IMR-90 (cell line): ENCODE results near the gene CHD9. TPM values are rescaled to one million over a fixed set of nuclear protein-coding genes. Genes with fewer than 3 reads are reported as not detected.

Experiments
- ATAC-seq: fragments of 200-7000 bp; cut with Tn5 transposase; 2 replicates; pipeline ENCODE4 v1.9.1; 2020; ENCODE audit warnings: low read depth, mild to moderate bottlenecking, moderate library complexity
- BruUV-seq: library from RNA; stranded (reverse); fragments of 400-500 nt; replicated peaks from 2 replicates; lab custom pipeline; 2021; lab: Mats Ljungman, UMichigan
- CTCF ChIA-PET: fragments of 300-600 bp; formaldehyde crosslinking; extraction: SDS; loops from one replicate; lab custom pipeline; 2021; ENCODE audit warnings: antibody characterized with exemption; lab: Yijun Ruan, JAX
- POLR2A ChIA-PET: fragments of 300-600 bp; sonication (Branson Sonifier 250); formaldehyde crosslinking; loops from one replicate; lab custom pipeline; 2022; ENCODE audit warnings: antibody characterized with exemption; ENCODE audit not compliant: unreplicated experiment; lab: Charles Lee
- DNase-seq: peaks from one replicate; pipeline ENCODE4 v3.0.0; 2013
- H2AFZ ChIP-seq: replicated peaks from 2 replicates; pipeline ENCODE3; 2013; ENCODE audit warnings: low read length, mild to moderate bottlenecking; ENCODE audit not compliant: poor library complexity
- H2AK5ac ChIP-seq: 2 replicates; pipeline ENCODE4 v1.6.1; 2013; ENCODE audit warnings: low read depth, low read length, inconsistent platforms
- H2AK9ac ChIP-seq: replicated peaks from 2 replicates; pipeline ENCODE3; 2013; ENCODE audit warnings: mild to moderate bottlenecking, low read depth, low read length, moderate library complexity; ENCODE audit not compliant: poor library complexity
- H2BK120ac ChIP-seq: 2 replicates; pipeline ENCODE4 v1.6.1; 2013; ENCODE audit warnings: low read depth, low read length, inconsistent platforms
- H2BK15ac ChIP-seq: 3 replicates; pipeline ENCODE4 v1.6.1; 2013; ENCODE audit warnings: low read depth, low read length, inconsistent platforms
- H2BK20ac ChIP-seq: 2 replicates; pipeline ENCODE4 v1.6.1; 2013; ENCODE audit warnings: low read depth, mild to moderate bottlenecking, inconsistent platforms, low read length, moderate library complexity
- H2BK5ac ChIP-seq: 2 replicates; pipeline ENCODE4 v1.6.1; 2013; ENCODE audit warnings: mild to moderate bottlenecking, low read depth, low read length, inconsistent platforms; ENCODE audit not compliant: poor library complexity, severe bottlenecking
- H3K14ac ChIP-seq: replicated peaks from 2 replicates; pipeline ENCODE4 v1.6.1; 2013; ENCODE audit warnings: low read depth, low read length, inconsistent platforms
- H3K18ac ChIP-seq: 2 replicates; pipeline ENCODE4 v1.6.1; 2013; ENCODE audit warnings: low read depth, low read length, control low read depth
- H3K23ac ChIP-seq: 2 replicates; pipeline ENCODE4 v1.6.1; 2013; ENCODE audit warnings: low read depth, low read length, inconsistent platforms
- H3K27ac ChIP-seq: 2 replicates; pipeline ENCODE4 v1.5.1; 2013; ENCODE audit warnings: mild to moderate bottlenecking, control low read depth, low read length; ENCODE audit not compliant: insufficient read depth
- H3K27me3 ChIP-seq: 2 replicates; pipeline ENCODE4 v1.6.1; 2013; ENCODE audit warnings: low read length; ENCODE audit not compliant: control insufficient read depth, insufficient read depth
- H3K36me3 ChIP-seq: 2 replicates; pipeline ENCODE4 v1.6.1; 2013; ENCODE audit warnings: low read length, mixed read lengths; ENCODE audit not compliant: control insufficient read depth, insufficient read depth
- H3K4ac ChIP-seq: 2 replicates; pipeline ENCODE4 v1.6.1; 2013; ENCODE audit warnings: low read depth, low read length, inconsistent platforms
- H3K4me1 ChIP-seq: 2 replicates; pipeline ENCODE4 v1.6.1; 2013; ENCODE audit warnings: low read length, mixed read lengths; ENCODE audit not compliant: control insufficient read depth, insufficient read depth
- H3K4me2 ChIP-seq: 2 replicates; pipeline ENCODE4 v1.6.1; 2013; ENCODE audit warnings: low read depth, mild to moderate bottlenecking, control low read depth, low read length, moderate library complexity
- H3K4me3 ChIP-seq: 2 replicates; pipeline ENCODE4 v1.5.1; 2013; ENCODE audit warnings: low read depth, mild to moderate bottlenecking, control low read depth, low read length, moderate library complexity; ENCODE audit not compliant: insufficient read depth
- H3K56ac ChIP-seq: 2 replicates; pipeline ENCODE4 v1.6.1; 2013; ENCODE audit warnings: low read length, inconsistent platforms; ENCODE audit not compliant: insufficient read depth; ENCODE audit errors: extremely low read depth
- H3K79me1 ChIP-seq, 2 experiments: 2 replicates each; pipeline ENCODE4 v1.6.1; 2013; ENCODE audit warnings: low read length in 2 of 2, inconsistent platforms in 1 of 2, low read depth in 1 of 2
- H3K9ac ChIP-seq: 2 replicates; pipeline ENCODE4 v1.6.1; 2013; ENCODE audit warnings: low read depth, low read length, control low read depth
- H3K9me1 ChIP-seq: 2 replicates; pipeline ENCODE4 v1.6.1; 2013; ENCODE audit warnings: low read length, inconsistent platforms; ENCODE audit not compliant: insufficient read depth
- H3K9me3 ChIP-seq: 2 replicates; pipeline ENCODE4 v1.6.1; 2013; ENCODE audit warnings: low read length; ENCODE audit not compliant: control insufficient read depth, insufficient read depth
- H4K20me1 ChIP-seq: 2 replicates; pipeline ENCODE4 v1.6.1; 2013; ENCODE audit warnings: low read length, inconsistent platforms; ENCODE audit not compliant: insufficient read depth
- H4K5ac ChIP-seq: 2 replicates; pipeline ENCODE4 v1.6.1; 2013; ENCODE audit warnings: mild to moderate bottlenecking, low read depth, low read length, control low read depth
- H4K8ac ChIP-seq, 2 experiments: 2 replicates each; pipeline ENCODE4 v1.6.1; 2013; ENCODE audit warnings: low read depth in 2 of 2, low read length in 2 of 2, control low read depth in 1 of 2, inconsistent platforms in 1 of 2
- H4K91ac ChIP-seq: 2 replicates; pipeline ENCODE4 v1.6.1; 2013; ENCODE audit warnings: low read depth, low read length, inconsistent platforms; ENCODE audit not compliant: insufficient read depth
- BHLHE40 ChIP-seq: fragments of 150-350 bp; IDR thresholded peaks from 2 replicates; pipeline ENCODE4 v1.6.1; 2016; ENCODE audit warnings: mild to moderate bottlenecking, low read depth, low read length
- CEBPB ChIP-seq: IDR thresholded peaks from 2 replicates; pipeline ENCODE4 v1.6.1; 2012; ENCODE audit warnings: low read depth, low read length, improper control_type of control experiment
- CHD1 ChIP-seq: IDR thresholded peaks from 2 replicates; pipeline ENCODE4 v1.6.1; 2012; ENCODE audit warnings: low read depth, low read length, improper control_type of control experiment
- CTCF ChIP-seq: conservative IDR thresholded peaks from 2 replicates; pipeline ENCODE4 v1.5.1; 2012; ENCODE audit warnings: mild to moderate bottlenecking, low read depth, low read length, improper control_type of control experiment
- FOS ChIP-seq: fragments of 150-350 bp; IDR thresholded peaks from 2 replicates; pipeline ENCODE4 v1.6.1; 2016; ENCODE audit warnings: low read depth, low read length
- MAFK ChIP-seq: IDR thresholded peaks from 2 replicates; pipeline ENCODE4 v1.6.1; 2012; ENCODE audit warnings: low read depth, low read length, improper control_type of control experiment
- MAZ ChIP-seq: IDR thresholded peaks from 2 replicates; pipeline ENCODE4 v1.6.1; 2012; ENCODE audit warnings: low read depth, mild to moderate bottlenecking, low read length, improper control_type of control experiment, moderate library complexity, borderline replicate concordance
- MXI1 ChIP-seq: IDR thresholded peaks from 2 replicates; pipeline ENCODE4 v1.6.1; 2012; ENCODE audit warnings: low read depth, mild to moderate bottlenecking, low read length, moderate library complexity, borderline replicate concordance
- NFE2L2 ChIP-seq: fragments of 150-350 bp; IDR thresholded peaks from 2 replicates; pipeline ENCODE4 v1.6.1; 2016; ENCODE audit warnings: low read depth, mild to moderate bottlenecking, low read length
- POLR2A ChIP-seq: IDR thresholded peaks from 2 replicates; pipeline ENCODE4 v1.6.1; 2012; ENCODE audit warnings: mild to moderate bottlenecking, low read depth, low read length
- RAD21 ChIP-seq: IDR thresholded peaks from 2 replicates; pipeline ENCODE4 v1.6.1; 2012; ENCODE audit warnings: low read length, improper control_type of control experiment
- RCOR1 ChIP-seq: IDR thresholded peaks from 2 replicates; pipeline ENCODE4 v1.6.1; 2012; ENCODE audit warnings: mild to moderate bottlenecking, low read length, improper control_type of control experiment; ENCODE audit not compliant: insufficient replicate concordance
- RFX5 ChIP-seq: IDR thresholded peaks from 2 replicates; pipeline ENCODE4 v1.8.0; 2012; ENCODE audit warnings: low read depth, mild to moderate bottlenecking, low read length, moderate library complexity
- SMC3 ChIP-seq: fragments of 150-350 bp; IDR thresholded peaks from 2 replicates; pipeline ENCODE4 v1.6.1; 2016; ENCODE audit warnings: low read depth, mild to moderate bottlenecking, antibody characterized with exemption, low read length, moderate library complexity
- dilution Hi-C: fragments of 300-500 bp; cut with HindIII; formaldehyde crosslinking; loops from one replicate; pipeline ENCODE4 v1.14.3; 2018; ENCODE audit warnings: low sequenced_read_pairs; ENCODE audit not compliant: unreplicated experiment
- in situ Hi-C: fragments of 300-500 bp; cut with MboI; formaldehyde crosslinking; loops from 3 replicates; pipeline ENCODE4 v1.14.3; 2019; ENCODE audit warnings: low sequenced_read_pairs, inconsistent platforms, mixed read lengths
- intact Hi-C: fragments of 100-400 bp; cut with micrococcal nuclease; formaldehyde crosslinking; loops from 2 replicates; pipeline ENCODE4 v1.10.0; 2022
- polyA plus RNA-seq, 3 experiments: library from polyadenylated mRNA; depleted of rRNA; stranded (reverse); fragments of >200 nt; gene quantifications; 2 replicates each; pipeline ENCODE4 v1.2.3, GENCODE V29; 2012; ENCODE audit warnings: low replicate concordance in 1 of 3
- total RNA-seq: library from RNA; depleted of rRNA; stranded (reverse); fragments of >200 nt; gene quantifications from 2 replicates; pipeline ENCODE4 v1.2.3, GENCODE V29; 2012
- TF ChIP-seq, protein P1 (sequence below): fragments of 150-350 bp; IDR thresholded peaks from 2 replicates; pipeline ENCODE4 v1.6.1; 2016; ENCODE audit warnings: low read depth, mild to moderate bottlenecking, low read length, moderate library complexity, borderline replicate concordance
- TF ChIP-seq, protein P2 (sequence below): fragments of 150-350 bp; IDR thresholded peaks from 2 replicates; pipeline ENCODE4 v1.6.1; 2017; ENCODE audit warnings: mild to moderate bottlenecking, antibody characterized with exemption, low read length, low read depth

CHD9 gene
- total and polyA plus RNA-seq, 2 of the 4 experiments (the other 2 are of a cell fraction) = 9.1 to 48.8 TPM

DNA sequence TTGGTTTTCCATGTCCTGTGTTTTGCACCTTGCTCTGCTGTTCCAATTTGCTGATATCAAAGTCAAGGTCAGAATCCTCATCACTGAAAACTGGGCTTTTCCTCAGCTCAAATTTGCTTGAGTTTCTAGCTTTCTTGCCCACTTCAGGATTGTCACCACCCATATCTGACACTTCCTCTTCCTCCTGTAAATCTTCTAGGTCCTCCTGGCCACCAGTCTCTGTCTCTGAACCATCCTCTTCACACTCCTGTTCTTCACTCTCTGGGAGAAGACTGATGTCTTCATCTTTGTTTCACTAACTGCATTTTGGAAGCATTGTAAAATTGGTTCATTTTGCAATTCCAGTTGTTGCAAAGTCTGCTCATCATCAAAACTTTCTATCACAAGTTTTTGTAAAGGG is 316.0 kb downstream of the CHD9 start:
- in situ Hi-C loops (no loop called here), intact Hi-C loops (no loop called here), dilution Hi-C loops (no loop called here)
- Histone ChIP-seq H3K14ac (no peak overlapping the region), H2BK5ac (no peak overlapping the region), H4K8ac (no peak overlapping the region), H2AK9ac (no peak overlapping the region), H3K79me1 (no peaks in the 10 kb centered on the region), H2AFZ (no peak overlapping the region), H3K9me1 (no peaks in the 10 kb centered on the region), H3K18ac (no peak overlapping the region), H3K4me3 (no peak overlapping the region), H3K9me3 (peaks cover 2% of the 10 kb centered on the region; the same call in 1 of the 2 replicates), H2BK120ac (no peak overlapping the region), H3K23ac (no peak overlapping the region), H3K4me1 (no peaks in the 10 kb centered on the region), H2AK5ac (no peak overlapping the region), H2BK15ac (no peak overlapping the region), H3K4me2 (no peak overlapping the region), H4K20me1 (no peaks in the 10 kb centered on the region), H3K27ac (no peak overlapping the region), H3K4ac (no peak overlapping the region), H2BK20ac (no peak overlapping the region), H4K91ac (no peak overlapping the region), H3K56ac (no peak overlapping the region), H3K9ac (no peak overlapping the region), H3K27me3 (peaks cover 23% of the 10 kb centered on the region), H3K36me3 (no peaks in the 10 kb centered on the region), H4K5ac (no peak overlapping the region)
- CTCF ChIA-PET = no interaction called here
- ATAC-seq = no peak
- BruUV-seq = no TSS peak
- POLR2A ChIA-PET = no interaction called here
- no peak for DNase-seq
- TF ChIP-seq BHLHE40 = no peak
- TF ChIP-seq, protein P1, sequence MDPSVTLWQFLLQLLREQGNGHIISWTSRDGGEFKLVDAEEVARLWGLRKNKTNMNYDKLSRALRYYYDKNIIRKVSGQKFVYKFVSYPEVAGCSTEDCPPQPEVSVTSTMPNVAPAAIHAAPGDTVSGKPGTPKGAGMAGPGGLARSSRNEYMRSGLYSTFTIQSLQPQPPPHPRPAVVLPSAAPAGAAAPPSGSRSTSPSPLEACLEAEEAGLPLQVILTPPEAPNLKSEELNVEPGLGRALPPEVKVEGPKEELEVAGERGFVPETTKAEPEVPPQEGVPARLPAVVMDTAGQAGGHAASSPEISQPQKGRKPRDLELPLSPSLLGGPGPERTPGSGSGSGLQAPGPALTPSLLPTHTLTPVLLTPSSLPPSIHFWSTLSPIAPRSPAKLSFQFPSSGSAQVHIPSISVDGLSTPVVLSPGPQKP = no peak
- no peak for TF ChIP-seq CHD1
- no peak for TF ChIP-seq CTCF
- no peak for TF ChIP-seq CEBPB
- TF ChIP-seq MAZ = no peak
- TF ChIP-seq RCOR1 = no peak
- no peak for TF ChIP-seq RAD21
- TF ChIP-seq FOS = no peak
- no peak for TF ChIP-seq NFE2L2
- no peak for TF ChIP-seq MXI1
- no peak for TF ChIP-seq POLR2A
- TF ChIP-seq MAFK = no peak
- no peak for TF ChIP-seq SMC3
- TF ChIP-seq RFX5 = no peak
- TF ChIP-seq, protein P2, sequence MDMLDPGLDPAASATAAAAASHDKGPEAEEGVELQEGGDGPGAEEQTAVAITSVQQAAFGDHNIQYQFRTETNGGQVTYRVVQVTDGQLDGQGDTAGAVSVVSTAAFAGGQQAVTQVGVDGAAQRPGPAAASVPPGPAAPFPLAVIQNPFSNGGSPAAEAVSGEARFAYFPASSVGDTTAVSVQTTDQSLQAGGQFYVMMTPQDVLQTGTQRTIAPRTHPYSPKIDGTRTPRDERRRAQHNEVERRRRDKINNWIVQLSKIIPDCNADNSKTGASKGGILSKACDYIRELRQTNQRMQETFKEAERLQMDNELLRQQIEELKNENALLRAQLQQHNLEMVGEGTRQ = no peak
